ENCODE results near the gene MRPL12. TPM values are rescaled to one million over a fixed set of nuclear protein-coding genes. Genes with fewer than 3 reads are reported as not detected.

The MRPL12 gene
- total RNA-seq, 4 donors from 2014 or later: 75.4 to 206 (median 114) TPM

DNA sequence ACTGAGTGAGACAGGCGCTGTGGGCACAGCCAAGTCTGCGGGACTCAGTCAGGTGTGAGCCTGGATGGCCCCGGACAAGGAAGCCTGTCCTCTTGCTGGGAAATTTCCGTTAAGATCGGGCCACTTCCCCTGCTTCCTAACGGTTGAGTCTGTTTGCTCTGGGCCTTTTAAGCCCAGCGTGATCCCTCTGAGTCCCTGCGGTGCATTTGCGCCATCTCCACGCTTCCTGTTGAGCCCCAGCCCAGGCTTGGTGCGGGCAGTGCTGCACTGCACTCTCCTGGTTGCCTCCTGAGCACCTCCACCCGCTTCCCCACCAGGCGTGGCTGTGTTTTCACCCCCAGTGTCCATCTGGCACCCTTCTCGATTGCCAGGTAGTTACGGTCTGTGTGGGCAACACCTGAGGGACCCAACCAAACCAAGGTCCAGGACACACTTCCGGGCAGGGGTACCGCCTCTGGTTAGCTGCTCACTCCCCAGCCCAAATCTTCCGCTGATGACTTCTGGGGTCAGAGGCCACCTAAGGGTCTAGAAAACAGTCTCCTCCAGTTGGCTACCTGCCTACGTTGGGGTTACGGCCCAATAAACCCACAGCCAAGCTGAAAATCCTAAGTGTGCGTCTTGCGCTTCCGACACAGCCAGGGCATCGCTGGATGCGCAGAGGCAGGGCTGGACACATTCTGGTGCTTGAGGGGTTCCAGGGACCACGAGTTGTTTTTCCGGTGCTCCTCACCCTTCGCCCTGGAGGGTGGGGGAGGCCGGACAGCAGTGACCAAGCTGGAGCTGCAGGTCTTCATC, 7.5 kb downstream of the MRPL12 start:
- DNase-seq: peak; percentile 53
- Histone ChIP-seq H3K4me1 (peaks cover 27 to 45% (median 43%) of the 10 kb centered on the region in 4 donors), H3K27me3 (no peaks in the 10 kb centered on the region), H3K27ac (peak overlapping the region; percentile 80 to 90 (median 86)), H3K4me3 (peak overlapping the region in 2 of 4 donors; percentile 79 to 94), H3K36me3 (peaks cover 0 to 11% (median 5%) of the 10 kb centered on the region in 4 donors), H3K9me3 (no peaks in the 10 kb centered on the region)
- in situ Hi-C loops (cut with MboI; ENCODE audit: low pct_ligation_motif_present in 1 of 4, low pct_unique_long_range_greater_than_20kb in 1 of 4, low sequenced_read_pairs in 3 of 4) (no loop called here), intact Hi-C loops (cut with DNase I; ENCODE audit: low total_unique reads) (no loop called here)
- TF ChIP-seq POLR2AphosphoS5 (IDR thresholded peaks at IDR 0.05) (peak in 1 of 3 donors; percentile 45), POLR2A (IDR thresholded peaks at IDR 0.05) (peak; percentile 33), EP300 (IDR thresholded peaks at IDR 0.05; ENCODE audit: low read depth) (no peak)
- TF ChIP-seq, protein P1, sequence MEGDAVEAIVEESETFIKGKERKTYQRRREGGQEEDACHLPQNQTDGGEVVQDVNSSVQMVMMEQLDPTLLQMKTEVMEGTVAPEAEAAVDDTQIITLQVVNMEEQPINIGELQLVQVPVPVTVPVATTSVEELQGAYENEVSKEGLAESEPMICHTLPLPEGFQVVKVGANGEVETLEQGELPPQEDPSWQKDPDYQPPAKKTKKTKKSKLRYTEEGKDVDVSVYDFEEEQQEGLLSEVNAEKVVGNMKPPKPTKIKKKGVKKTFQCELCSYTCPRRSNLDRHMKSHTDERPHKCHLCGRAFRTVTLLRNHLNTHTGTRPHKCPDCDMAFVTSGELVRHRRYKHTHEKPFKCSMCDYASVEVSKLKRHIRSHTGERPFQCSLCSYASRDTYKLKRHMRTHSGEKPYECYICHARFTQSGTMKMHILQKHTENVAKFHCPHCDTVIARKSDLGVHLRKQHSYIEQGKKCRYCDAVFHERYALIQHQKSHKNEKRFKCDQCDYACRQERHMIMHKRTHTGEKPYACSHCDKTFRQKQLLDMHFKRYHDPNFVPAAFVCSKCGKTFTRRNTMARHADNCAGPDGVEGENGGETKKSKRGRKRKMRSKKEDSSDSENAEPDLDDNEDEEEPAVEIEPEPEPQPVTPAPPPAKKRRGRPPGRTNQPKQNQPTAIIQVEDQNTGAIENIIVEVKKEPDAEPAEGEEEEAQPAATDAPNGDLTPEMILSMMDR (IDR thresholded peaks at IDR 0.05): no peak
- WGBS, 2 donors (ENCODE audit: low coverage in 1 of 2): 21% methylated on average over 26 of the region's 29 CpGs; no CpG with 5 or more reads in 1 of the 2 donors

DNA sequence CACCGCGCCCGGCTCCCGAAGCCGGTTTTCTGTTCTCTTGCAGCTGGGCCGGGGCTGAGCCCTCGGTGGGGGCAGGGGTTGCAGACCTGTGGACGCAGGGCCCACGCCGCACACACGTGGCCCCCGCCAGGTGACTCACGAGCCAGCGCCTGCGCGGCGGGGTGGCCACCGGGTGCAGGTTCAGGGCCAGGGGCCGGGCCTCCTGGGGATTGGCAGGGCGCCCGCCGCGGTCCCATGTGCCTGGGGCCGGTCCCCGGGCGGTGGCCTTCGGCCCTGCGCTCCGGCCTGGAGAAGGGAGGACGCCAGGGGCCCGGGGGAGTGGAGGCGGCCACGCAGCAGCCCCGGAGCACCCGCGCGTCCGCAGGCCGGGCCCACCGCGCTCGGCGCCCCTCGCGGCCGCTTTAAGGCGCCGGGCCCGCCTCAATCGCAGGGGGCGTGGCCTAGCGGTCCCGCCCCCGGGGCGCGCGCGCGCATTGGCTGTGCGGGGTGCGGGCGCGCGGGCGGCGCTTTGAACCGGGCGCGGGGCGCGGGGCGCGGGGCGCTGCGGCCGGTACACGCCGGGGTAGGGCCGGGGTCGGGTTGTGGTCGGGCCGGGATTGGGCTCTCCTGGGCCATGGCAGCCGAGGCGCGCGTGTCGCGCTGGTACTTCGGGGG, 8.8 kb downstream of the MRPL12 start, which contains the start of gene SLC25A10:
TSS of gene SLC25A10 (plus strand) at position 471 of the 654 bp plus-strand sequence. CDS start at position 614, 143 bp downstream.
- no peaks in the 10 kb centered on the region for H3K27me3 ChIP-seq
- H3K27ac ChIP-seq: peak within 1 kb of the TSS; percentile 80 to 90 (median 86)
- 1% methylated on average over 57 of the region's 89 CpGs; no CpG with 5 or more reads in 1 of the 2 donors for WGBS, 2 donors (ENCODE audit: low coverage in 1 of 2)
- H3K36me3 ChIP-seq: peaks cover 0 to 8% (median 2%) of the 10 kb centered on the region in 4 donors
- H3K9me3 ChIP-seq: no peaks in the 10 kb centered on the region
- intact Hi-C loops (cut with DNase I; ENCODE audit: low total_unique reads) (no loop called here), in situ Hi-C loops (cut with MboI; ENCODE audit: low pct_ligation_motif_present in 1 of 4, low pct_unique_long_range_greater_than_20kb in 1 of 4, low sequenced_read_pairs in 3 of 4) (no loop called here)
- TF ChIP-seq EP300 (IDR thresholded peaks at IDR 0.05; ENCODE audit: low read depth) (no peak), POLR2A (IDR thresholded peaks at IDR 0.05) (peak; percentile 60), POLR2AphosphoS5 (IDR thresholded peaks at IDR 0.05) (peak; percentile 49 to 84 (median 51))
- TF ChIP-seq, protein P1 (IDR thresholded peaks at IDR 0.05): peak in 1 of 5 experiments; percentile 38
- H3K4me3 ChIP-seq: peak within 1 kb of the TSS; percentile 53 to 94 (median 77)
- DNase-seq: peak; percentile 92
- H3K4me1 ChIP-seq: peaks cover 27 to 45% (median 43%) of the 10 kb centered on the region in 4 donors

DNA sequence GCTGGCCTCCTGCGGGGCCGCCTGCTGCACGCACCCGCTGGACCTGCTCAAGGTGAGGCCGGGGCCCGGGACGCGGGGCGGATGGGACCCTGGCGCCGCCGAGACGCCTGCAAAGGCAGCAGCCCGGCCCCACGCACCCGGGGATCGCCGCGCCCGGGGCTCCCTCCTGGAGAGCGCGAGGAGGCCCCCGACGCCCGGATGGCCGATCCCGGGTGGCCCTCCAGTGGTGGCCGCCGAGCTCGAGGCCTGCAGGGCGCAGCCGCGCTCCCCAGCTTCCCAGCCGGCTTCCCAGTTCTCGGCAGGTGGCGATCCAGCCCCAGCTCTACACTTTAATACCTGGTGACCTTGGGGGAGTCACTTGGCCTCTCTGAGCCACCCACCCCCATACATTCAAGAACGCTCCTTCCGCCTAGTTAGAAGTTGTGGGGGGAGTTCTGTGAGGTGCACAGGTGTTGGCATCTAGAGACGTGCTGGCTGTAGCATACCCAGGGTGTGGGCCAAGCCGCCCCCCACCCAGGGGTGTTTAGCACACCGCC, 9.4 kb downstream of the MRPL12 start:
- H3K36me3 ChIP-seq: peaks cover 0 to 2% (median 0%) of the 10 kb centered on the region in 4 donors
- 5% methylated on average over 25 of the region's 41 CpGs; no CpG with 5 or more reads in 1 of the 2 donors for WGBS, 2 donors (ENCODE audit: low coverage in 1 of 2)
- DNase-seq: peak; percentile 46

More for the DNA sequence above, 9.4 kb downstream of the MRPL12 start:
- peak overlapping the region; percentile 80 to 90 (median 86) for H3K27ac ChIP-seq
- H3K4me3 ChIP-seq: peak overlapping the region; percentile 53 to 94 (median 77)
- H3K9me3 ChIP-seq: no peaks in the 10 kb centered on the region
- TF ChIP-seq POLR2A (IDR thresholded peaks at IDR 0.05): no peak
- TF ChIP-seq, protein P1 (IDR thresholded peaks at IDR 0.05): peak in 2 of 5 experiments; percentile 8 to 42
- in situ Hi-C loops (cut with MboI; ENCODE audit: low pct_ligation_motif_present in 1 of 4, low pct_unique_long_range_greater_than_20kb in 1 of 4, low sequenced_read_pairs in 3 of 4) (no loop called here), intact Hi-C loops (cut with DNase I; ENCODE audit: low total_unique reads) (no loop called here)
- no peaks in the 10 kb centered on the region for H3K27me3 ChIP-seq
- peaks cover 27 to 45% (median 43%) of the 10 kb centered on the region in 4 donors for H3K4me1 ChIP-seq
